HepG2 (cell line): ENCODE measurements around the gene AURKA. TPM values are rescaled to one million over a fixed set of nuclear protein-coding genes. Genes with fewer than 3 reads are reported as not detected.

Source experiments
- AFF4 ChIP-seq: sonication (generic); formaldehyde crosslinking; IDR thresholded peaks from 2 replicates; pipeline ENCODE4 v1.4.0; 2020; ENCODE audit warnings: missing genetic modification reagents
- CCAR2 ChIP-seq: fragments of 200-400 bp; formaldehyde crosslinking; optimal IDR thresholded peaks from 2 replicates; pipeline ENCODE3; 2018; ENCODE audit warnings: low read depth, mild to moderate bottlenecking, low read length, moderate library complexity
- DR1 ChIP-seq: sonication (generic); formaldehyde crosslinking; IDR thresholded peaks from 2 replicates; pipeline ENCODE4 v1.8.0; 2021; ENCODE audit warnings: mild to moderate bottlenecking, missing genetic modification reagents, inconsistent platforms
- FOXP4 ChIP-seq: sonication (generic); formaldehyde crosslinking; IDR thresholded peaks from 2 replicates; pipeline ENCODE4 v1.4.0; 2020; ENCODE audit warnings: missing genetic modification reagents
- MEF2D ChIP-seq: sonication (generic); formaldehyde crosslinking; IDR thresholded peaks from 2 replicates; pipeline ENCODE4 v1.5.1; 2020; ENCODE audit warnings: mild to moderate bottlenecking, missing genetic modification reagents
- PCBP2 ChIP-seq: fragments of 200-400 bp; formaldehyde crosslinking; optimal IDR thresholded peaks from 2 replicates; pipeline ENCODE3; 2018; ENCODE audit warnings: low read length, low read depth; ENCODE audit not compliant: poor library complexity, severe bottlenecking
- REXO4 ChIP-seq: sonication (generic); formaldehyde crosslinking; IDR thresholded peaks from 2 replicates; pipeline ENCODE4 v1.8.0; 2022; ENCODE audit warnings: missing genetic modification reagents, mild to moderate bottlenecking, borderline replicate concordance
- TEF ChIP-seq: sonication (generic); formaldehyde crosslinking; IDR thresholded peaks from 2 replicates; pipeline ENCODE4 v1.5.0; 2020; ENCODE audit warnings: missing genetic modification reagents
- THAP9 ChIP-seq: sonication (generic); formaldehyde crosslinking; IDR thresholded peaks from 2 replicates; pipeline ENCODE4; 2020; ENCODE audit warnings: missing genetic modification reagents, mild to moderate bottlenecking, borderline replicate concordance
- ZNF224 ChIP-seq: sonication (generic); formaldehyde crosslinking; IDR thresholded peaks from 2 replicates; pipeline ENCODE4 v1.5.0; 2020; ENCODE audit warnings: mild to moderate bottlenecking, missing genetic modification reagents
- ZNF264 ChIP-seq: sonication (generic); formaldehyde crosslinking; IDR thresholded peaks from 2 replicates; pipeline ENCODE4 v1.4.0; 2020; ENCODE audit warnings: missing genetic modification reagents
- ZNF292 ChIP-seq: sonication (generic); formaldehyde crosslinking; IDR thresholded peaks from 2 replicates; pipeline ENCODE4 v1.8.1; 2022; ENCODE audit warnings: mild to moderate bottlenecking, low read depth, missing genetic modification reagents, borderline replicate concordance
- ZNF335 ChIP-seq: sonication (generic); formaldehyde crosslinking; IDR thresholded peaks from 2 replicates; pipeline ENCODE4 v1.4.0; 2020; ENCODE audit warnings: missing genetic modification reagents
- ZNF484 ChIP-seq: sonication (generic); formaldehyde crosslinking; IDR thresholded peaks from 2 replicates; pipeline ENCODE4 v1.5.1; 2020; ENCODE audit warnings: mild to moderate bottlenecking, low read depth, missing genetic modification reagents, borderline replicate concordance
- ZNF605 ChIP-seq: sonication (generic); formaldehyde crosslinking; IDR thresholded peaks from 2 replicates; pipeline ENCODE4 v1.8.0; 2022; ENCODE audit warnings: mild to moderate bottlenecking, missing genetic modification reagents
- ZNF616 ChIP-seq: sonication (generic); formaldehyde crosslinking; IDR thresholded peaks from 2 replicates; pipeline ENCODE4 v1.5.0; 2020; ENCODE audit warnings: low read depth, mild to moderate bottlenecking, missing genetic modification reagents
- ZNF644 ChIP-seq: IDR thresholded peaks from 2 replicates; pipeline ENCODE4 v1.6.1; 2016; ENCODE audit warnings: low read depth
- ZNF740 ChIP-seq: sonication (generic); formaldehyde crosslinking; IDR thresholded peaks from 2 replicates; pipeline ENCODE4 v1.4.0; 2020; ENCODE audit warnings: missing genetic modification reagents
- polyA plus RNA-seq, 8 experiments: library from polyadenylated mRNA; depleted of rRNA in 3 of 8; stranded (reverse) in 7 of 8; unstranded in 1 of 8; fragments of >200 nt; fragmentation: Illumina TruSeq in 4 of 8; extraction: Trizol in 4 of 8; gene quantifications; 2 replicates each; pipeline versions ENCODE4 v1.2.1 to v1.2.3, GENCODE V29; 2011 to 2016; ENCODE audit warnings: low read depth in 4 of 8, missing spikeins in 1 of 8, mixed read lengths in 1 of 8; ENCODE audit not compliant: insufficient read depth in 1 of 8
- total RNA-seq, 5 experiments: library from RNA; depleted of rRNA; stranded (reverse); fragments of >200 nt; fragmentation: Illumina TruSeq; extraction: Trizol; gene quantifications; 2 replicates each; pipeline ENCODE4 v1.2.3, GENCODE V29; 2016; ENCODE audit warnings: low read depth in 1 of 5

Gene AURKA
- total and polyA plus RNA-seq, 2 of the 13 experiments (the other 11 are each of a cell fraction or from before 2014, with no cell fraction given), result 96.4 to 224 TPM

GRCh38 chr20:56392132-56392880 is at the start of gene AURKA, which contains the start of gene CSTF1 (continued):
- TF ChIP-seq ZNF292 (CRISPR knock-in tag) (peak; percentile 86; the same call in 1 of the 2 replicates), ZNF224 (CRISPR knock-in tag) (peak; percentile 99; the same call in 1 of the 2 replicates), MEF2D (CRISPR knock-in tag) (peak; percentile 98), THAP9 (CRISPR knock-in tag) (peak; percentile 99), FOXP4 (CRISPR knock-in tag) (peak; percentile 89), TEF (peak; percentile 77), CCAR2 (peak; percentile 88), DR1 (CRISPR knock-in tag) (peak; percentile 93), ZNF484 (CRISPR knock-in tag) (peak; percentile 32; the same call in 1 of the 2 replicates), ZNF264 (CRISPR knock-in tag) (peak; percentile 97), ZNF605 (peak; percentile 100), ZNF335 (CRISPR knock-in tag) (peak; percentile 96), ZNF740 (CRISPR knock-in tag) (peak; percentile 75; the same call in 1 of the 2 replicates), REXO4 (peak; percentile 81; the same call in 1 of the 2 replicates), AFF4 (CRISPR knock-in tag) (peak; percentile 80; the same call in 1 of the 2 replicates), ZNF616 (CRISPR knock-in tag) (peak; percentile 76; the same call in 1 of the 2 replicates), PCBP2 (no peak), ZNF644 (CRISPR knock-in tag) (peak; percentile 99)
